IPS-20b (cell line): ENCODE results near the gene KATNBL1.
A peak's percentile ranks its signal among the peaks of the same experiment; 100 is the strongest.

ENCODE experiments used
- H3K27ac ChIP-seq: one replicate; pipeline ENCODE4 v1.5.1; 2013; ENCODE audit warnings: low read length
- H3K27me3 ChIP-seq: 2 replicates; pipeline ENCODE4 v1.6.1; 2013; ENCODE audit warnings: mild to moderate bottlenecking, low read length, inconsistent platforms; ENCODE audit not compliant: insufficient read depth
- H3K36me3 ChIP-seq: 2 replicates; pipeline ENCODE4 v1.6.1; 2013; ENCODE audit warnings: low read depth, mild to moderate bottlenecking, inconsistent platforms, low read length, moderate library complexity; ENCODE audit not compliant: insufficient read depth
- H3K4me1 ChIP-seq: 2 replicates; pipeline ENCODE4 v1.6.1; 2013; ENCODE audit warnings: mild to moderate bottlenecking, control low read depth, inconsistent platforms, low read length, moderate library complexity; ENCODE audit not compliant: insufficient read depth
- H3K4me3 ChIP-seq: 2 replicates; pipeline ENCODE4 v1.5.1; 2013; ENCODE audit warnings: mild to moderate bottlenecking, low read length, inconsistent platforms
- H3K9ac ChIP-seq: 2 replicates; pipeline ENCODE4 v1.6.1; 2013; ENCODE audit warnings: low read depth, mild to moderate bottlenecking, inconsistent platforms, low read length, moderate library complexity
- H3K9me3 ChIP-seq: 2 replicates; pipeline ENCODE4 v1.6.1; 2013; ENCODE audit warnings: mild to moderate bottlenecking, low read depth, low read length, inconsistent platforms; ENCODE audit not compliant: insufficient read depth

The KATNBL1 gene

DNA sequence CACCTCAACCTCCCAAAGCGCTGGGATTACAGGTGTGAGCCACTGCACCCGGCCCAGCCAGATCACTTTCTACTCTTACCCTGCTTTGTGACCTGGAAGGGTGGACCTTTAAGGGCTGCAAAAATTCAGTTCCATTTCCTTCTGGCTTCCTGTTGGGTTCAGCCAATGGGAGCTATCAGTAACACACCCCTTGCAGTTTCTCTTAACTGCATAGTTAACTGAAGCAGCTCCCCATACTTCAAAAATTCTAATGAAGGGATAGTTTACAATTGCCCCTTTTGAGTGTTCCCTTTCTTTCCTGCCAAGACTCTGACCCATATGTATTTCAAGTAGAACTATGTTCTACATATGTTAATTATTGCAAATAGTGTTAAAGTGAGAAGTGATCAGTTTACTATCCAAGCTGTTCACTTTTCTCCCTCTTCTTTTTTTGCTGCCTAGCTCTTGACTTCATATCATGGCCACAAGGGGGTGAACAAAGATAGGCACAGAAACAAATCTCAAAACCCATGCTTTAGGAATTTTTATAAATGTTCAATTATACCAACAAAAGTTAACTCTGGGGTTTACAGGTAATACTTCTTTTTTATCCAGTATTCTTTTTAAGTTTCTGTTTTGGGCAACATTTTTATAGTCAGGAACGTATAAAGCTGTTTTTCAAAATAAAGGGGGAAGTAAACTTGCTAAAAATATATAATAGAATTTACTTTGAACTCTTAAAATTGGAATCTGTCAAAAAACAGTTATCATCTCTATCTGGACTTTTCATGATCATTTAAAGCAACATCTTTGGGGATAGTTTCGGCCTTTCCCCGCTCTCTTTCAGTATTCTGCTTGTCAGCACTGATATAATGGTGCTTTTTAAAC is 99.9 kb downstream of the KATNBL1 start:
- H3K4me3 ChIP-seq = no peak overlapping the region
- no peaks in the 10 kb centered on the region for H3K9me3 ChIP-seq
- H3K4me1 ChIP-seq = no peaks in the 10 kb centered on the region
- no peaks in the 10 kb centered on the region for H3K27me3 ChIP-seq
- H3K36me3 ChIP-seq = no peaks in the 10 kb centered on the region
- H3K9ac ChIP-seq = no peak overlapping the region
- H3K27ac ChIP-seq = no peak overlapping the region

DNA sequence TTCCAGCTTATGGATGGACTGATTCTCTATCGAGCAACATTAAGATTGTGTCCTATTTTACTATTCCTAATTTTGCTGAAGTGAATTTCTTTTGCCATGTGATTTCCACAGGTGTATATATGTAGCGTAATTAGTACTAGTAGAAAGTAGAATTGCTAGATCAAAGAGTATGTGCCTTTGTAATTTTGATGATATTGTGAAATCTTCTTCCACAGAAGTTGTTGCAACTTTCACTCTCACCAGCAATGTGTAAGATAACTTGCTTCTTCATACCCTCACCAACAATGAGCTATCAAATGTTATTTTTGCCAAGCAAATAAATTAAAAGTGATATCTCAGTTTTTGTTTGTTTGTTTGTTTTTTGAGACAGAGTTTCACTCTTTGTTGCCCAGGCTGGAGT is 102.6 kb downstream of the KATNBL1 start:
- no peaks in the 10 kb centered on the region for H3K4me1 ChIP-seq
- H3K9me3 ChIP-seq = no peaks in the 10 kb centered on the region
- H3K36me3 ChIP-seq = no peaks in the 10 kb centered on the region

DNA sequence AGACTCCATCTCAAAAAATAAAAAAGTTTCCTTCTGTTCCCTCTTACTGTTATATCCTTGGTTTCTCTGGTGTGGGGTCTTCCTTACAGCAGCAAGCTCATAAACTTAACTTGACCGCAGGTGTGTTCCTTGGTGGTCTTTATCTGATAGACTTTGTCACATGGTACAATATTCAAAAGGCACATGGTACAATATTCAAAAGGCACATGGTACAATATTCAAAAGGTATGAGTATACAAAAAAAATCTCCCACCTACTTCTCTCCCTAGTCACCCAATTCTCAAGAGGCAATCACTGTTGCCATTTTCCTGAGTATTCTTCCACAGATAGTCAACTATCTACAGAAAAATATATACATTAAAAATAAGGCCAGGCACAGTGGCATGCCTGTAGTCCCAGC is 103.5 kb downstream of the KATNBL1 start:
- Histone ChIP-seq H3K4me3 (no peak overlapping the region), H3K9me3 (no peaks in the 10 kb centered on the region), H3K27me3 (no peaks in the 10 kb centered on the region), H3K4me1 (no peaks in the 10 kb centered on the region), H3K27ac (no peak overlapping the region), H3K9ac (no peak overlapping the region), H3K36me3 (no peaks in the 10 kb centered on the region)

More for the DNA sequence above, 102.6 kb downstream of the KATNBL1 start:
- H3K9ac ChIP-seq = no peak overlapping the region
- H3K27me3 ChIP-seq = no peaks in the 10 kb centered on the region
- H3K27ac ChIP-seq = no peak overlapping the region
- no peak overlapping the region for H3K4me3 ChIP-seq

DNA sequence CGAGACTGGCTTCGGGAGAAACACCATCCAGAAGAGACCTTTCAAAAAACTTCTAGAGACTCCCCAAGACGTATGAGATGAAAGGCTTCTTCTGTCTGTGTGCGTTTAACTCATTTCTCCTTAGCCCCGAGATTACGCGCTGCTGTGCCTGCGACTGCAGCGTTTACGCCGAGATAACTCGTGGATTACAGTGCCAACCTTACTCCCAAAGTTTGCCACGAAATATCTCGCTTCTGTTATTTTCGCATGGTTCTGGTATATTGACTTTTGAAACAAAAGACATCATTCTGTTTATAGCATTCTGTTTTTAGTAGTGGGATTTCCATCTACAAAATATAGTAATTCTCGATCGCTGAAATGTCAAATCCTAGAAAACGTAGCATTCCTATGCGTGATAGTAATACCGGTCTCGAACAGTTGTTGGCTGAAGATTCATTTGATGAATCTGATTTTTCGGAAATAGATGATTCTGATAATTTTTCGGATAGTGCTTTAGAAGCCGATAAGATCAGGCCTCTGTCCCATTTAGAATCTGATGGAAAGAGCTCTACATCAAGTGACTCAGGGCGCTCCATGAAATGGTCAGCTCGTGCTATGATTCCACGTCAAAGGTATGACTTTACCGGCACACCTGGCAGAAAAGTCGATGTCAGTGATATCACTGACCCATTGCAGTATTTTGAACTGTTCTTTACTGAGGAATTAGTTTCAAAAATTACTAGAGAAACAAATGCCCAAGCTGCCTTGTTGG is 107.5 kb downstream of the KATNBL1 start:
- Histone ChIP-seq H3K9me3 (no peaks in the 10 kb centered on the region), H3K4me1 (peaks cover 6% of the 10 kb centered on the region), H3K36me3 (no peaks in the 10 kb centered on the region), H3K27me3 (no peaks in the 10 kb centered on the region), H3K4me3 (peak overlapping the region; percentile 91), H3K9ac (peak overlapping the region; percentile 74; the same call in 1 of the 2 replicates), H3K27ac (peak overlapping the region; percentile 14)

DNA sequence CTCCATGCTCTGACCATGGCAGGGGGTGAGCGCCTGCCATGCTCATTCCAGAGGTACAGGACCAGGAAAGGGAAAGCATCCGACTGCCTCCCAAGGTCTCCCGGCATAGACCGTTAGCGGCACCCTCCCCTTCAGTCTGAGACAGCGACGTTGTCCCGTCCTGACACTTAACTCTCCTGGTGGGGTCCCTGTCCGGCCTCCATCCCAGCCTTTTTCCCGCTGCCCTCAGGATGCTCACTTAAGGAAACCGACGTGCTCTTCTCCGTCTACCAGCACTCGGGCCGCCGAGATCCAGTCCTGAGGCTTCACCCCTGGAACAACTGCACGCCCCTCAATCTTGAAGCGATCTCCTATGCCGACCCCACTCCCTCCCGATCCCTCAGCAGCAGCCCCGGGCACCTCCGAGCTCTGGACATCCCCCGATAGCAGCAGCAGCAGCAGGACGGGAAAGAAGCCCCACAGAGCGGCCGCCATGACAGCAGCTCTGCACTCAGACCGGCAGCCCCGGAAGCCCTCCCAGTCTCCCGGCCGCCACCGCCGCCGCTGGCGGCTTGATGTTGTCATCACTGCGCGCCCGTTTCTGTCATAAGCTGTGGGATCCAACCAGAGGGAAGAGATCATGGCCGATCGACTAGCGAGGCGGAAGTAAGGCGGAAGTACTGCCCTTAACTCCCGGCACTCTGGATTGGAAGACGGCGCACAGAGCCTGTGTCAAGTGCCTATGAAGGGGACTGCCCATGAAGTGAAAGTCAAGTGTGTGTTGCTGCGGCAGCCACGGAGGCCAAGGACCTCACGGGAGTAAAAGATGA is 108.3 kb downstream of the KATNBL1 start, which contains the start of the genes EMC7 and PGBD4:
Gene EMC7 (minus strand): TSS at position 497 of the 809 bp plus-strand sequence. CDS start 23 bp downstream, at position 474.
Gene PGBD4 (plus strand): TSS at position 718 of the 809 bp plus-strand sequence. CDS start 449 bp downstream, outside the sequence.
- no peaks in the 10 kb centered on the region for H3K36me3 ChIP-seq
- H3K27ac ChIP-seq = peak within 1 kb of the TSS; percentile 39
- no peaks in the 10 kb centered on the region for H3K9me3 ChIP-seq

DNA sequence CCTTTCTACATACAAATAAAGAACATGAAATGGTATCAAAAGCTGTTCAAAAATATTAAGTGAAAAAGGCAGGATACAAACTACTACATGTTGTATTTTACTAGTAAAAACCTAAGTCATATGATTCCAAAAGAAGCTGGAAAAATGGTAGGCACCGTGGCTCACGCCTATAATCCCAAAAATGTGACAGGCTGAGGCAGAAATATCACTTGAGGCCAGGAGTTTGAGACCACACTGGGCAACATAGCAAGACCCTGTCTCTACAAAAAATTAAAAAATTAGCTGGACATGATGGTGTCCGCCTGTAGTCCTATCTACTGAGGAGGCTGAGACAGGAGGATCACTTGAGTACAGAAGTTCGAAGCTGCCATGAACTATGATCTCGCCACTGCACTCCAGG is 110.0 kb downstream of the KATNBL1 start:
- no peaks in the 10 kb centered on the region for H3K9me3 ChIP-seq
- H3K36me3 ChIP-seq = peaks cover 11% of the 10 kb centered on the region
- no peak overlapping the region for H3K27ac ChIP-seq
- no peak overlapping the region for H3K9ac ChIP-seq
- no peak overlapping the region for H3K4me3 ChIP-seq
- H3K4me1 ChIP-seq = peaks cover 6% of the 10 kb centered on the region
- no peaks in the 10 kb centered on the region for H3K27me3 ChIP-seq

More for the DNA sequence above, 108.3 kb downstream of the KATNBL1 start, which contains the start of the genes EMC7 and PGBD4:
- peaks cover 6% of the 10 kb centered on the region for H3K4me1 ChIP-seq
- H3K4me3 ChIP-seq = peak within 1 kb of the TSS; percentile 91
- H3K27me3 ChIP-seq = no peaks in the 10 kb centered on the region
- peak within 1 kb of the TSS; percentile 88 for H3K9ac ChIP-seq
